GM19467 (cell line): ENCODE data around the gene NR1D1.
"Not testable (repeated sequence)": the region's sequence is repeated elsewhere in the genome, so short reads cannot be mapped to it uniquely, and the experiment has no call there.

ENCODE experiments used
- ATAC-seq: cut with Tn5 transposase; IDR thresholded peaks from one replicate; pipeline ENCODE4 v1.9.1; 2021; ENCODE audit warnings: mild to moderate bottlenecking, moderate library complexity; ENCODE audit not compliant: unreplicated experiment

NR1D1 gene

DNA sequence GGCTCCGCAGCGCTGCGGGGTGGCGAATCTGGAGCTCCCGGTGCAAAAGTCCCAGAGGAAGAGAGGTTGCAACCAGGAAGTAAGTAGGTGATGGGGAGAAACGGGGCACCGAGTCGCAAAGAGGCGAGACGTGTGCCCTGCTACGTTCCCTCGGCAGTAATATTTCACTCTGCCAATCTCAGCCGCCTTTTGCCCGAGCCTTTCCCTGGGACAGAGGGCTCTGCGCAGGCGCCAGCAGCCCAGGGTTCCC is at the start of gene NR1D1:
NR1D1 (minus strand) TSS at position 171 of the 250 bp plus-strand sequence. CDS start 495 bp downstream, outside the sequence.
- no peak for ATAC-seq

DNA sequence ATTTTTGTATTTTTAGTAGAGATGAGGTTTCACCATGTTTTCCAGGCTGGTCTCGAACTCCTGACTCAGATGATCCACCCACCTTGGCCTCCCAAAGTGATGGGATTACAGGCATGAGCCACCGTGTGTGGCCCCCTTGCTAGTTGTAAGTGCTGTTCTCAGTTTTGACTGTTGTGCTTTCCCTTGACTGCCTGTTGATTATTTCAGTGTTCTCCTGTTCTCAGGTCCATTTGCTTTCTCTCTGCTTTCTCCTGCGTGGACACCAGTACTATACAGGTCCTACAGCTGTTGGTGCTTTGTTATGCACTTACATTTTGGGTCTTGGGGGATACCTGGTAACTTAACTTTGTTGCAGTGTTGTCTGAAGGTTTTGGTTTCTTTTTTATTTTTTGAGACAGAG is 48.1 kb upstream of the NR1D1 start:
- ATAC-seq: no peak

GRCh38 chr17:40145476-40145875 is 45.1 kb upstream of the NR1D1 start:
- ATAC-seq: no peak

DNA sequence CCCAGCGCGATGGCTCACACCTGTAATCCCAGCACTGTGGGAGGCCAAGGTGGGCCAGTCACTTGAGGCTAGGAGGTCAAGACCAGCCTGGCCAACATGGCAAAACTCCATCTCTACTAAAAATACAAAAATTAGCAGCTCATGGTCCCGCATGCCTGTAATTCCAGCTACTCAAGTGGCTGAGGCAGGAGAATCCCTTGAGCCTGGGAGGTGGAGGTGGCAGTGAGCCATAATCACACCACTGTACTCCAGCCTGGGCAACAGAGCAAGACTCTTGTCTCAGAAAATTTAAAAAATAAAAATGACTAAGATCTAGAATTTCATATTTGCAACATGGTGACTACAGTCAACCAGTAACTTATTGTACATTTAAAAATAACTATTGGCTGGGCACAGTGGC is 42.8 kb upstream of the NR1D1 start:
- ATAC-seq: not testable (repeated sequence)

GRCh38 chr17:40139566-40140058 is 39.2 kb upstream of the NR1D1 start:
- peak; percentile 5 for ATAC-seq

GRCh38 chr17:40135817-40136216 is 35.4 kb upstream of the NR1D1 start:
- no peak for ATAC-seq

- ATAC-seq: no peak
Observed at GRCh38 chr17:40134184-40134583, 33.8 kb upstream of the NR1D1 start.

- no peak for ATAC-seq
Observed at GRCh38 chr17:40130352-40131042, 30.1 kb upstream of the NR1D1 start.

DNA sequence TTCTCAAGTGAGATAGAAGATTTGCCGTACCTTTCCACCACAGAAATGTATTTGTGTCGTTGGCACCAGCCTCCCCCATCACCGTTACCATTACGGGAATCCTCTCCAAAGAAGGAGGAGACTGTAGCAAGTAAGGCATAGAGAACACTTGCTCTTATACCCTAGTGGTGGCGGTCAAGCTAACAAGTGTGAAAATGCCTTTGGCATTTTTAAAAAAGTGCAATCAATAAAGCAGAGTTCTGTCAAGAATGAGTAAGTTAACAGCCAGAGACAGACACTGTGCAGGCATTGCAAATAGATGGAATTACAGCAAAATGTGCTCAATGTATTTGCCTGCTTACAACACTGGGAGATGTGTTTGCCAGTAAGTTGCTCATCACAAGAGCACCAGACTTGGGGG is 29.1 kb upstream of the NR1D1 start:
- no peak for ATAC-seq

GRCh38 chr17:40124279-40125141 is 24.1 kb upstream of the NR1D1 start:
- no peak for ATAC-seq

DNA sequence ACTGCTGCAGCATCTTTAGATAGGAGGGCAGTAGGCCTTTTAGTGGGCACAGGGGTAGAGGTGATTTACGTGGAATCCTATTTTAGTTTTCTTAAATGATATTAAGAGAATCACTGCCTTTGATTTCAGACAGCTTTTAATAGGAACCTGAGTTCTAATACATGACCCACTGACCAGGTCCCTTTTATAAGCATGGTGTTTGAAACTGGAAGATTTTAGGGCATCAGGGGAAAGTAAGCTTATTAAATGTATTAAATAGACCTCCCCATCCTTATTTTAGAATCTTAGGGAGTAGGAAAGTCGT is 23.4 kb upstream of the NR1D1 start:
- ATAC-seq: no peak

GRCh38 chr17:40122999-40123810 is 22.8 kb upstream of the NR1D1 start:
- ATAC-seq: no peak

DNA sequence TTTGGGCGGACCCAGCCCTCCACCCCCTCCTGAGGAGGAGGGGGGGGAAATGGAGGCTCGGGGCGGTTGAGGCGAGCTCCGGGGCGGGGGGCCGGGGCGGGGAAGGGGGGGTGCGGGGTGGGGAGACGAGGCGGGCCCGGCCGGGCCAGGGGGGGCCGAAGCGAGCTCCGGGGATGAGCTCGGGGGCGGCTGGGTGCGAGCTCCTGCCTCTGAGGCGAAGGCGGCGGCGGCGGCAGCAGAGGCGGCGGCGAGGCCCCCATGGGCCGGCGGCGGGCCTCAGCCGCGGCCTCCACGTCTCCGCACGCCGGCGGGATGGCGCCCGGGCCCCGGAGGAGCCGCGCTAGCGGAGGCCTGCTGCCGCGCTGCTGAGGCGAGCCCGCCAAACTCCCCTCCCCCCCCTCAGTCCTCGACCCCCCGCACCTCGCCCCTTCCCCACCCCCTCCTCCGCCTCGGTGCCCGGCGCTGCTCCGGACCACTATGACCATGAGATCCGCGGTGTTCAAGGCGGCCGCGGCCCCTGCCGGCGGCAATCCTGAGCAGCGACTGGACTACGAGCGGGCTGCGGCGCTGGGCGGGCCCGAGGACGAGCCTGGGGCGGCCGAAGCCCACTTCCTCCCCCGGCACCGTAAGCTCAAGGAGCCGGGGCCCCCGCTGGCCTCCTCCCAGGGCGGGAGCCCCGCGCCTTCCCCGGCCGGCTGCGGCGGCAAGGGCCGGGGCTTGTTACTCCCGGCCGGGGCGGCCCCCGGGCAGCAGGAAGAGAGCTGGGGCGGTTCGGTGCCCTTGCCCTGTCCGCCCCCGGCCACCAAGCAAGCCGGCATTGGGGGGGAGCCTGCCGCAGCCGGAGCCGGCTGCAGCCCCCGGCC is 22.0 kb upstream of the NR1D1 start:
- ATAC-seq: no peak

GRCh38 chr17:40121181-40122135 is 21.1 kb upstream of the NR1D1 start, which contains the start of gene MSL1:
MSL1 (plus strand) TSS chr17:40121971; CDS start chr17:40122613, 642 bp downstream.
- ATAC-seq: no peak

DNA sequence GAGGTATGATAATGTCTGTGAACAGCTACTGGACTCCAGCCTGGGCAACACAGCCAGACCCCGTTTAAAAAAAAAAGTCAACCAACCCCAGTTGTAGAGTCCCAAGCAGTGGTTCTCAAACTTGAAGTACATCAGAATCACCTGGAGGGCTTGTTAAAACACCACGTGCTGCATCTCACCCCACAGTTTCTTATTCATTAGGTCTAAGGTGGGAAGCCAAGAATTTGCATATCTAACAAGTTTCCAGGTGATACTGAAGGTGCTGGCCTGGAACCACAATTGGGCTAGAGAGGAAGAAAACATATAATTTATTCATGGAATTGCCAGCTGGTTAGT is 14.7 kb upstream of the NR1D1 start:
- no peak for ATAC-seq

DNA sequence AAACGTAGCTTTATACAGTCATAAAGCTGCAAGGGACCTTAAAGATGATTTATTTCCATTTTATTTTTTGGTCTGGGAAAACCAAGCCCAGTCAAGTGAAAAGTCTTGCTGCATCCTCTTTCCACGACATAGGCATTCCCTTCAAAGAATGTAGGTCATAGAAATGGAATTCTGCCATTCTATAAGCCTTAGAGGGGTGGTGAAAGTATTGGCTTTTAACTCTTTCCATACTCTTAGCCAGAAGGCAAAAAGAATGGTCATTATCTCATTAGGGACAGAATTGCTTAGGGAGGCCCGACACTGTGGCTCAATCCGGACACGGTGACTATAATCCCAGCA is 13.5 kb upstream of the NR1D1 start:
- ATAC-seq: no peak

- ATAC-seq: peak; percentile 76
Observed at GRCh38 chr17:40113110-40113906, 12.9 kb upstream of the NR1D1 start.

- ATAC-seq: no peak
Observed at GRCh38 chr17:40112718-40113109, 12.3 kb upstream of the NR1D1 start.

GRCh38 chr17:40112191-40112711 is 11.9 kb upstream of the NR1D1 start:
- ATAC-seq: no peak
